GM10248 (cell line): ENCODE data around the gene MYOG.

Source experiments
- CTCF ChIA-PET: fragments of 300-600 bp; sonication (Branson Sonifier 250); formaldehyde crosslinking; extraction: SDS; loops from one replicate; lab custom pipeline; 2021; ENCODE audit warnings: antibody characterized with exemption; lab: Yijun Ruan, JAX
- POLR2A ChIA-PET: fragments of 350-650 bp; sonication (Branson Sonifier 250); formaldehyde crosslinking; extraction: SDS; loops from one replicate; lab custom pipeline; 2020; ENCODE audit warnings: antibody characterized with exemption; lab: Yijun Ruan, JAX
- DNase-seq: peaks from one replicate; pipeline ENCODE4 v3.0.0; 2012; ENCODE audit errors: extremely low spot score
- TF ChIP-seq, protein P1 (sequence below): IDR thresholded peaks from 2 replicates; pipeline ENCODE4 v1.5.1; 2012; ENCODE audit warnings: mild to moderate bottlenecking, low read depth; ENCODE audit errors: extremely low read depth, missing control alignments, control extremely low read depth

The MYOG gene

DNA sequence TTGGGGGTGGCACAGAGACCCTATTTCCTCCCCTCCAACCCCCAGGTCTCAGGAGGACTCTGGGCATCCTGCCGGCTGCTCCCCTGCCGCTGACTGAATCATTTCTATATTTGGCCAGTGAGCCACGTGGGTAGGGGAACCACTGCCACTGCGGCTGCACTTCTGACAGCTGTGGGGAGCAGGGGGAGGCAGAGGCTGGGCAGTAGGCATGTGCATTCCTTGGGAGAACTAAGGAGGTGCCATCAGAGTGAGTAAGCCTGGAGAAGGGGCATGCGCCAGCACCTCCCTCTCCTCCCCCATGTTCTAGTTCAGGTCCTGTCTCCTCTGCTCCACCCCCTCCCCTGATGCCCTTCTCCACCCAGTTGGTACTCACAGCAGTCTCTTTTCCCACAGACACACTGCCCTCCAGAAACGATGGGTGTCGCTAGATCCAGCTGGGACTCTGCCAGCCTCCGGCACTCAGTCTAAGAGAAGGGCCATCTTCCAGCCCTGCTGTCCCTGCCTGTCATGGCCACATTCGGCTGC lies 47.5 kb downstream of the MYOG start:
- CTCF ChIA-PET: interaction anchor here (1.0 to 10.0 kb wide), 20 partner anchors 11 to 262 kb away, joined by 3 to 174 read pairs (median 8); partner anchors contain the start of genes CHIT1 and PPFIA4
- POLR2A ChIA-PET: no interaction called here
- no peak for DNase-seq
- TF ChIP-seq, protein P1, sequence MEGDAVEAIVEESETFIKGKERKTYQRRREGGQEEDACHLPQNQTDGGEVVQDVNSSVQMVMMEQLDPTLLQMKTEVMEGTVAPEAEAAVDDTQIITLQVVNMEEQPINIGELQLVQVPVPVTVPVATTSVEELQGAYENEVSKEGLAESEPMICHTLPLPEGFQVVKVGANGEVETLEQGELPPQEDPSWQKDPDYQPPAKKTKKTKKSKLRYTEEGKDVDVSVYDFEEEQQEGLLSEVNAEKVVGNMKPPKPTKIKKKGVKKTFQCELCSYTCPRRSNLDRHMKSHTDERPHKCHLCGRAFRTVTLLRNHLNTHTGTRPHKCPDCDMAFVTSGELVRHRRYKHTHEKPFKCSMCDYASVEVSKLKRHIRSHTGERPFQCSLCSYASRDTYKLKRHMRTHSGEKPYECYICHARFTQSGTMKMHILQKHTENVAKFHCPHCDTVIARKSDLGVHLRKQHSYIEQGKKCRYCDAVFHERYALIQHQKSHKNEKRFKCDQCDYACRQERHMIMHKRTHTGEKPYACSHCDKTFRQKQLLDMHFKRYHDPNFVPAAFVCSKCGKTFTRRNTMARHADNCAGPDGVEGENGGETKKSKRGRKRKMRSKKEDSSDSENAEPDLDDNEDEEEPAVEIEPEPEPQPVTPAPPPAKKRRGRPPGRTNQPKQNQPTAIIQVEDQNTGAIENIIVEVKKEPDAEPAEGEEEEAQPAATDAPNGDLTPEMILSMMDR: no peak

DNA sequence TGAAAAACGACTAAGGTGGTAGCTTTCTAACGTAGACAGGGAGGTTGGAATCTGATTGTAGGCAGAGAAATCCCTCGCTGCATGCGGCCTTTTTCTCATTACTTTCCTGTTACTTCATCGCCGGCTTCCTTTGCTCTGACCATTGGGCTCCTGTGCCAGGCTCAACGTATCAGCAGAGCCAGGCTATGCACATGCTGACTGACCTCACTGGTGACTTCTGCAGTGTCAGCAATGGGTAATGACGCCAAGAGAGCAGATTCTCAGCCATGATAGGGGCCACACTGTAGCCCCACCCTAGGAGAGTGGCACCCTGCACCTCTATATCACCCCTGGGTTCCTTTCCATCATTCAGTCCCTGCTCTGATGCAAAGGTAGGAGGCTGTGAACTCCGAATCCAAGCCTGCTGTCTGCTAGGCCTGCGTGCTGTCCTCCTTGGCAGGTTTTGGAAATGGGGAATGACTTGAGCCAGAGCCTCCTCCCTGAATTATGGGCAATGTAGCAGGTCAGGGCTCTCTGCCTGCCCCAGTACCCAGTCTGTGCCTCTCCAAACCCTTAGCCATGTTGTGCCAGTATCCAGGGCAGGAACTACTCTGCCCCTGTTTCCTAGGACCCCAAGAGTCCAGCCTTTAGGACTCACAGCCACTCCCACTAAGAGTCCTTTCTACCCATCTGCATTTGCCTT lies 48.2 kb downstream of the MYOG start:
- TF ChIP-seq, protein P1: no peak
- CTCF ChIA-PET: interaction anchor here (1.3 to 10.0 kb wide), 8 partner anchors 10 to 233 kb away, joined by 3 to 174 read pairs (median 52); partner anchors contain the start of gene PPFIA4
- POLR2A ChIA-PET: no interaction called here
- DNase-seq: no peak

DNA sequence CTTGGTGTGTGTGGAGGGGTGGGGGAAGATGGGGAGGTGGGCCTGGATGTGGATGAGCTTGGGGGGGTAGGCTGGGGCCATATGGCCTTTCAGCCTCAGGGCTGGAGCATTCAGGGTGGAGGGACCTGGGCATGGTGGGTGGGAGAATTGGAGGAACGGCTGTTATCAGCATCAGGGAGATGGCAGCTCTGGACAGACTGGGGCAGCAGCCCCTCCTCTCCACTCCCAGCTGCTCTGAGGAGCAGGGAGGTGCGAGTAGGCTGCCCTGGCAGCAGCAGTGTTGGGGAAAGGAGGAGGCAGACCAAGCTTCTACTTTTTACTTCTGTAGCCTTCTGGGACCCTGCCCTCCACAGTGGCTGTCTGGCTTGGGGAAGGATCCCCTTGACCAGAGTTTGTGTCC lies 49.3 kb downstream of the MYOG start:
- no peak for DNase-seq
- CTCF ChIA-PET: interaction anchor here (0.9 to 10.0 kb wide), 9 partner anchors 9 to 233 kb away, joined by 3 to 174 read pairs (median 4); partner anchors contain the start of gene PPFIA4
- TF ChIP-seq, protein P1: no peak
- POLR2A ChIA-PET: interaction anchor here (0.5 to 1.0 kb wide), 2 partner anchors 10 to 16 kb away, joined by 4 to 5 read pairs; partner anchors contain the start of gene PPFIA4

DNA sequence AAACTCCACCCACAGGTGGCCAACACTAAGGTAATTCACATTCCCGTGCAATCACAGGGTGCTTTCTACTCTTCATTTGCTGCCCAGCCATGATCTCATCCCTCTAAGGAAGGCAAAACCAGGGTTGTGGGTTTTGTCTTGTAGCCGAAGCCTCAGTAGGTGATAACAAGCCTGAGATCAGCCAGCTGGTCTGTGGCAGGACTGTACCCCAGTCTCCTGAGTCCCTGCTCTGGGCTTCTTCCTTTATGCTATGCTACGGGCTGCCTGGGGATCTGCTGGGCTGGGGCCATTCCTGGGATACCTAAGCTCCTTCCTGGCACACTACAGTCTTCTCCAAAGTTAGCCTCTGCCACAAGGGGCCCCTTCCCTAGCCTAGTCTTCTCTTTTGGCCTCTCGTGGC lies 49.7 kb downstream of the MYOG start:
- no peak for DNase-seq
- CTCF ChIA-PET: interaction anchor here (0.9 to 10.0 kb wide), 10 partner anchors 8 to 233 kb away, joined by 3 to 174 read pairs (median 4); partner anchors contain the start of gene PPFIA4
- POLR2A ChIA-PET: interaction anchor here (0.5 to 1.0 kb wide), 2 partner anchors 10 to 16 kb away, joined by 4 to 5 read pairs; partner anchors contain the start of gene PPFIA4
- TF ChIP-seq, protein P1: no peak

DNA sequence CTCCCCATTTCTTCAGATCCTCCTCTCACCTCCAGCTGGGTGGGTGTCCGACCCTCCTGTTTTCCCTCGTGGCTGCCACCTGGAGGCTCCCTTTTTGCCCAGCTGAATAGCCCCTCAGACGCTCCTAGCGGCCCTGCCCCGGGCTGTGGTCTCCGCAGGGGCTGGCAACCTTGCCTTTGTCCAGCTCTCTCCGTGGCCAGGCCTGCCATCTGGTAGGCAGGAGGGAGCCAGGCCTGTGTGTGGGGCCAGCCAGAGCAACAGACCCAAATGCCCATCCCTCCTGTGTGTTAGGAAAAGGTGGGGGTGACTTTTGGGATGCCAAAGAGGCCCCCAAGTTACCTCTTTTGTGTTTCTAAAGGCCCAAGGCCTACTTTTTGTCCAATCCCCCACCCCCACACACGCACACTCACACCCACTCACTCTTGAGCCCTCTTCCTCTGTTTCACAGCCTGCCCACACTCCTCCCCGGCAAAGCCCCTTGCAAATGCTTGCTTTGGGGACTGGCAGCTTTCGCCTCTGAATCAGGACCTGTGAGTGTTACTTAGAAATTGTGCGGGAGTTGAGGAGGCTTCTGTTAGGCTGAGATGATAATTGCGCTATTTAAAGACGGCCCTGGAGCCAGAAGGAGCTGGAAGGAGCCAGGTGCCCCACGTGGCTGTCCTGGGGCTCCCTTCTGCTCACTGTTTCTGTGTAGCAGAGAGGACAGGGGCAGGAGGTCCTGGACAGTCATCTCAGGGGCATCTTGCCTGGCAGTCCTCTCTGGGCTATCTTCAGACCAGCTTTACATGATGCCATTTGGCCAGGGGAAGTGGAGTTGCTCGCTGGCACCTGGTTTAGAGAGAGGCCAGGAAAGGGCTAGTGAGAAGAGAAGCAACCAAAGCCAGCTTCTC lies 50.5 kb downstream of the MYOG start:
- CTCF ChIA-PET: interaction anchor here (1.0 to 10.0 kb wide), 16 partner anchors 8 to 376 kb away, joined by 3 to 174 read pairs (median 4); partner anchors contain the start of gene PPFIA4
- TF ChIP-seq, protein P1: no peak
- POLR2A ChIA-PET: interaction anchor here (0.6 to 1.0 kb wide), 2 partner anchors 9 to 39 kb away, joined by 4 read pairs; partner anchors contain the start of gene PPFIA4
- no peak for DNase-seq
